ENCODE results near the gene LAMC1.

LAMC1 gene

GRCh38 chr1:183103147-183103546 lies 79.9 kb downstream of the LAMC1 start (continued):
- TF ChIP-seq PRDM10 (tag by site-specific recombination; IDR thresholded peaks at IDR 0.05) (no peak), ZNF639 (tag by site-specific recombination; IDR thresholded peaks at IDR 0.05) (no peak), ZNF121 (tag by site-specific recombination; IDR thresholded peaks at IDR 0.05) (no peak), KLF16 (tag by site-specific recombination; IDR thresholded peaks at IDR 0.05) (no peak), ZFP37 (tag by site-specific recombination; IDR thresholded peaks at IDR 0.05) (peak; percentile 42; the same call in 1 of the 2 replicates), ZNF18 (tag by site-specific recombination; IDR thresholded peaks at IDR 0.05) (no peak), RBAK (tag by site-specific recombination; IDR thresholded peaks at IDR 0.05) (no peak), ZNF513 (tag by site-specific recombination; IDR thresholded peaks at IDR 0.05) (no peak), BCL11B (tag by site-specific recombination; IDR thresholded peaks at IDR 0.05; ENCODE audit: low read depth) (no peak), ZNF768 (tag by site-specific recombination; IDR thresholded peaks at IDR 0.05) (no peak), ZXDB (tag by site-specific recombination; IDR thresholded peaks at IDR 0.05) (no peak), ZNF311 (tag by site-specific recombination; IDR thresholded peaks at IDR 0.05; ENCODE audit: borderline replicate concordance) (no peak), GLIS1 (tag by site-specific recombination; IDR thresholded peaks at IDR 0.05) (no peak), ZNF114 (tag by site-specific recombination; IDR thresholded peaks at IDR 0.05) (no peak), ZNF580 (tag by site-specific recombination; IDR thresholded peaks at IDR 0.05) (no peak)
- TF ChIP-seq, protein P1, sequence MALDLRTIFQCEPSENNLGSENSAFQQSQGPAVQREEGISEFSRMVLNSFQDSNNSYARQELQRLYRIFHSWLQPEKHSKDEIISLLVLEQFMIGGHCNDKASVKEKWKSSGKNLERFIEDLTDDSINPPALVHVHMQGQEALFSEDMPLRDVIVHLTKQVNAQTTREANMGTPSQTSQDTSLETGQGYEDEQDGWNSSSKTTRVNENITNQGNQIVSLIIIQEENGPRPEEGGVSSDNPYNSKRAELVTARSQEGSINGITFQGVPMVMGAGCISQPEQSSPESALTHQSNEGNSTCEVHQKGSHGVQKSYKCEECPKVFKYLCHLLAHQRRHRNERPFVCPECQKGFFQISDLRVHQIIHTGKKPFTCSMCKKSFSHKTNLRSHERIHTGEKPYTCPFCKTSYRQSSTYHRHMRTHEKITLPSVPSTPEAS (tag by site-specific recombination; IDR thresholded peaks at IDR 0.05) = no peak

DNA sequence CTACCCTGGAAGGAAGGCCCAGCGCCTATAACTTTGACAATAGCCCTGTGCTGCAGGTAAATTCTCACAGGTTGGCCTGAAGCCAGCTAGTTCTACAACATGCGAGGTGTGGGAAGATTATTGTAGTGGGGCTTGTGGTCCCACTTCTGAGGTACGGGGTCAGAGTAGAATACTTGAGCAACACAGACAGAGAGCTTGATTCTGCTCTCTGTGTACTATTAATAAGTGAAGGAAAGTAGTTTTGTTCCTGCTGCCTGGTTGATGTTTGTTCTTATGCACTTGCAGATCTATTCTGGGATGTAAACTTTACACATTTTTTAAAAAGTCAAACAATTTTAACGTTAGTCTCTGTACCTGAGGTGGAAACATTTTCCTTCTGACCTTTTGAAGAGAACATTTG lies 80.4 kb downstream of the LAMC1 start:
- no peaks in the 10 kb centered on the region for H3K9me3 ChIP-seq (ENCODE audit: control insufficient read depth, insufficient read depth, low read depth, low read length)
- TF ChIP-seq SCRT2 (tag by site-specific recombination; IDR thresholded peaks at IDR 0.05) (0 out of 2 replicates have a peak, but pooled peaks have one; percentile 17), ZNF621 (tag by site-specific recombination; IDR thresholded peaks at IDR 0.05) (no peak), ZBTB48 (tag by site-specific recombination; IDR thresholded peaks at IDR 0.05) (no peak), ZSCAN16 (tag by site-specific recombination; IDR thresholded peaks at IDR 0.05) (no peak), ZNF600 (tag by site-specific recombination; IDR thresholded peaks at IDR 0.05) (0 out of 2 replicates have a peak, but pooled peaks have one; percentile 7), ZNF560 (tag by site-specific recombination; IDR thresholded peaks at IDR 0.05; ENCODE audit: borderline replicate concordance) (no peak), ZNF184 (tag by site-specific recombination; IDR thresholded peaks at IDR 0.05) (no peak), ZNF394 (tag by site-specific recombination; IDR thresholded peaks at IDR 0.05; ENCODE audit: borderline replicate concordance) (no peak), ZFP37 (tag by site-specific recombination; IDR thresholded peaks at IDR 0.05) (0 out of 2 replicates have a peak, but pooled peaks have one; percentile 7), ZNF121 (tag by site-specific recombination; IDR thresholded peaks at IDR 0.05) (no peak), IKZF3 (tag by site-specific recombination; IDR thresholded peaks at IDR 0.05) (no peak)
- TF ChIP-seq, protein P2, sequence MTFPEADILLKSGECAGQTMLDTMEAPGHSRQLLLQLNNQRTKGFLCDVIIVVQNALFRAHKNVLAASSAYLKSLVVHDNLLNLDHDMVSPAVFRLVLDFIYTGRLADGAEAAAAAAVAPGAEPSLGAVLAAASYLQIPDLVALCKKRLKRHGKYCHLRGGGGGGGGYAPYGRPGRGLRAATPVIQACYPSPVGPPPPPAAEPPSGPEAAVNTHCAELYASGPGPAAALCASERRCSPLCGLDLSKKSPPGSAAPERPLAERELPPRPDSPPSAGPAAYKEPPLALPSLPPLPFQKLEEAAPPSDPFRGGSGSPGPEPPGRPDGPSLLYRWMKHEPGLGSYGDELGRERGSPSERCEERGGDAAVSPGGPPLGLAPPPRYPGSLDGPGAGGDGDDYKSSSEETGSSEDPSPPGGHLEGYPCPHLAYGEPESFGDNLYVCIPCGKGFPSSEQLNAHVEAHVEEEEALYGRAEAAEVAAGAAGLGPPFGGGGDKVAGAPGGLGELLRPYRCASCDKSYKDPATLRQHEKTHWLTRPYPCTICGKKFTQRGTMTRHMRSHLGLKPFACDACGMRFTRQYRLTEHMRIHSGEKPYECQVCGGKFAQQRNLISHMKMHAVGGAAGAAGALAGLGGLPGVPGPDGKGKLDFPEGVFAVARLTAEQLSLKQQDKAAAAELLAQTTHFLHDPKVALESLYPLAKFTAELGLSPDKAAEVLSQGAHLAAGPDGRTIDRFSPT (tag by site-specific recombination; IDR thresholded peaks at IDR 0.05) = no peak
- no peaks in the 10 kb centered on the region for H3K4me1 ChIP-seq (ENCODE audit: control insufficient read depth, insufficient read depth, low read length)
- POLR2A ChIA-PET = no interaction called here
- CTCF ChIA-PET = no interaction called here
- H3K4me3 ChIP-seq (ENCODE audit: low read depth, low read length) = no peak overlapping the region
- H3K27ac ChIP-seq (ENCODE audit: extremely low read depth, low read depth, low read length) = no peak overlapping the region
- peaks cover 0 to 22% of the 10 kb centered on the region in 2 experiments; a peak in 1 of 3 replicates for H3K36me3 ChIP-seq (ENCODE audit: control insufficient read depth in 2 of 2, insufficient read depth in 1 of 2, low read length in 2 of 2)

All from HEK293 (cell line).